HG03575 (cell line): ENCODE data around the gene ADD2.

ENCODE experiments used
- ATAC-seq: cut with Tn5 transposase; IDR thresholded peaks from one replicate; pipeline ENCODE4 v1.9.1; 2021; ENCODE audit not compliant: unreplicated experiment, insufficient number of reproducible peaks, low FRiP score; ENCODE audit errors: extremely low read depth

The ADD2 gene

GRCh38 chr2:70789304-70790135, 21.5 kb upstream of the ADD2 start:
- ATAC-seq: no peak

GRCh38 chr2:70785137-70785911, 17.3 kb upstream of the ADD2 start:
- ATAC-seq: no peak

- ATAC-seq: no peak
Observed at GRCh38 chr2:70784320-70784719, 16.3 kb upstream of the ADD2 start.

GRCh38 chr2:70779911-70780545, 12.0 kb upstream of the ADD2 start:
- ATAC-seq: no peak

- ATAC-seq: no peak
Observed at GRCh38 chr2:70779491-70779890, 11.5 kb upstream of the ADD2 start.

- no peak for ATAC-seq
Observed at GRCh38 chr2:70778676-70779075, 10.7 kb upstream of the ADD2 start.

GRCh38 chr2:70777450-70777849, 9.4 kb upstream of the ADD2 start:
- no peak for ATAC-seq

GRCh38 chr2:70776266-70776665, 8.3 kb upstream of the ADD2 start:
- no peak for ATAC-seq

GRCh38 chr2:70775141-70775540, 7.1 kb upstream of the ADD2 start:
- ATAC-seq: no peak

- ATAC-seq: no peak
Observed at GRCh38 chr2:70772486-70773155, 4.6 kb upstream of the ADD2 start.

- no peak for ATAC-seq
Observed at GRCh38 chr2:70771446-70771845, 3.4 kb upstream of the ADD2 start.

GRCh38 chr2:70769450-70769849, 1.4 kb upstream of the ADD2 start:
- no peak for ATAC-seq

GRCh38 chr2:70768590-70769085, 638 bp upstream of the ADD2 start:
- ATAC-seq: no peak

- ATAC-seq: no peak
Observed at GRCh38 chr2:70767079-70767698, 811 bp downstream of the ADD2 start.

- ATAC-seq: no peak
Observed at GRCh38 chr2:70766357-70767078, 1.5 kb downstream of the ADD2 start.

- ATAC-seq: no peak
Observed at GRCh38 chr2:70765507-70765906, 2.5 kb downstream of the ADD2 start.

- no peak for ATAC-seq
Observed at GRCh38 chr2:70759446-70759845, 8.6 kb downstream of the ADD2 start.

GRCh38 chr2:70757966-70758365, 10.0 kb downstream of the ADD2 start:
- no peak for ATAC-seq
